ENCODE results near the gene PFN1.

GRCh38 chr17:4913994-4914393 is 34.3 kb downstream of the PFN1 start:
- TF ChIP-seq, protein P1, sequence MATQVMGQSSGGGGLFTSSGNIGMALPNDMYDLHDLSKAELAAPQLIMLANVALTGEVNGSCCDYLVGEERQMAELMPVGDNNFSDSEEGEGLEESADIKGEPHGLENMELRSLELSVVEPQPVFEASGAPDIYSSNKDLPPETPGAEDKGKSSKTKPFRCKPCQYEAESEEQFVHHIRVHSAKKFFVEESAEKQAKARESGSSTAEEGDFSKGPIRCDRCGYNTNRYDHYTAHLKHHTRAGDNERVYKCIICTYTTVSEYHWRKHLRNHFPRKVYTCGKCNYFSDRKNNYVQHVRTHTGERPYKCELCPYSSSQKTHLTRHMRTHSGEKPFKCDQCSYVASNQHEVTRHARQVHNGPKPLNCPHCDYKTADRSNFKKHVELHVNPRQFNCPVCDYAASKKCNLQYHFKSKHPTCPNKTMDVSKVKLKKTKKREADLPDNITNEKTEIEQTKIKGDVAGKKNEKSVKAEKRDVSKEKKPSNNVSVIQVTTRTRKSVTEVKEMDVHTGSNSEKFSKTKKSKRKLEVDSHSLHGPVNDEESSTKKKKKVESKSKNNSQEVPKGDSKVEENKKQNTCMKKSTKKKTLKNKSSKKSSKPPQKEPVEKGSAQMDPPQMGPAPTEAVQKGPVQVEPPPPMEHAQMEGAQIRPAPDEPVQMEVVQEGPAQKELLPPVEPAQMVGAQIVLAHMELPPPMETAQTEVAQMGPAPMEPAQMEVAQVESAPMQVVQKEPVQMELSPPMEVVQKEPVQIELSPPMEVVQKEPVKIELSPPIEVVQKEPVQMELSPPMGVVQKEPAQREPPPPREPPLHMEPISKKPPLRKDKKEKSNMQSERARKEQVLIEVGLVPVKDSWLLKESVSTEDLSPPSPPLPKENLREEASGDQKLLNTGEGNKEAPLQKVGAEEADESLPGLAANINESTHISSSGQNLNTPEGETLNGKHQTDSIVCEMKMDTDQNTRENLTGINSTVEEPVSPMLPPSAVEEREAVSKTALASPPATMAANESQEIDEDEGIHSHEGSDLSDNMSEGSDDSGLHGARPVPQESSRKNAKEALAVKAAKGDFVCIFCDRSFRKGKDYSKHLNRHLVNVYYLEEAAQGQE (IDR thresholded peaks at IDR 0.05; ENCODE audit: low read depth), result no peak
- TF ChIP-seq YY1 (IDR thresholded peaks at IDR 0.05; ENCODE audit: extremely low read depth, insufficient replicate concordance, low read depth, low read length) (no peak), CBX3 (IDR thresholded peaks at IDR 0.05; ENCODE audit: low read depth) (no peak)

Measured in HCT116 (cell line).